ENCODE measurements around the gene DNAAF9. TPM values are rescaled to one million over a fixed set of nuclear protein-coding genes. Genes with fewer than 3 reads are reported as not detected.

DNAAF9 gene
- total and polyA plus RNA-seq, 2 of the 4 experiments (the other 2 are of a cell fraction), result 7.9 to 8.2 TPM

DNA sequence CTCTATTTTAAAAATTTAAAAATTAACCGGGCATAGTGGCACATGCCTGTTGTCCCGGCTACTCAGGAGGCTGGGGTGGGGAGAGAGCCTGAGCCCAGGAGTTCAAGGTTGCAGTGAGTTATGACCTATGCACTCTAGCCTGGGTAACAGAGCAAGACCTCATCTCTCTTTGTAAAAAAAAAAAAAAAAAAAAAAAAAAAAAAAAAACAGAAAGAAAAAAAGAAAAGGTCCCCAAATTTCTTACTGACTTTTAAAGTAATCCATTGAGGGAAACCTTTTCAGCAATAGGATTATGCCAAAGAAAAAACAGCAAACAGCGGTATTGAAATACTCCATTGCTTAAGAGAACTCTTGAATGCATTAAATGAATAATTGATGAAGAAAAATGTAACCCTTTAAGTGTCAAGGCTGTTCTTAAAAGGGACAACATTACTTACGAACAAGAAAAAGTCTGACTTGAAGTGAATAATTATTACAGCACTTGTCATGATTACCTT lies 6.0 kb upstream of the DNAAF9 start:
- dilution Hi-C loops (cut with HindIII; ENCODE audit: low sequenced_read_pairs, unreplicated experiment) (no loop called here), in situ Hi-C loops (cut with MboI; ENCODE audit: low sequenced_read_pairs) (no loop called here), intact Hi-C loops (cut with micrococcal nuclease) (no loop called here)
- POLR2A ChIA-PET (ENCODE audit: unreplicated experiment), result no interaction called here
- Histone ChIP-seq H2BK5ac (ENCODE audit: low read depth, low read length, poor library complexity, severe bottlenecking) (no peak overlapping the region), H2BK15ac (ENCODE audit: low read depth, low read length) (no peak overlapping the region), H3K79me1 (ENCODE audit: low read depth in 1 of 2, low read length in 2 of 2) (peaks cover 0 to 1% of the 10 kb centered on the region in 2 experiments; a peak in 1 of 4 replicates), H3K18ac (ENCODE audit: low read depth, low read length) (no peak overlapping the region), H4K20me1 (ENCODE audit: insufficient read depth, low read length) (no peaks in the 10 kb centered on the region), H2AFZ (replicated peaks; ENCODE audit: low read length, poor library complexity) (no peak overlapping the region), H3K14ac (replicated peaks; ENCODE audit: low read depth, low read length) (no peak overlapping the region), H4K8ac (ENCODE audit: low read depth in 2 of 2, low read length in 2 of 2) (no peak overlapping the region), H4K91ac (ENCODE audit: insufficient read depth, low read depth, low read length) (no peak overlapping the region), H3K4me1 (ENCODE audit: control insufficient read depth, insufficient read depth, low read length) (no peaks in the 10 kb centered on the region), H2AK9ac (replicated peaks; ENCODE audit: low read depth, low read length, poor library complexity) (no peak overlapping the region), H3K4me2 (ENCODE audit: low read depth, low read length) (no peak overlapping the region), H3K9me3 (ENCODE audit: control insufficient read depth, insufficient read depth, low read length) (peaks cover 4% of the 10 kb centered on the region; the same call in 1 of the 2 replicates), H3K23ac (ENCODE audit: low read depth, low read length) (no peak overlapping the region), H3K4ac (ENCODE audit: low read depth, low read length) (no peak overlapping the region), H3K56ac (ENCODE audit: extremely low read depth, insufficient read depth, low read length) (no peak overlapping the region), H2BK20ac (ENCODE audit: low read depth, low read length) (no peak overlapping the region), H3K36me3 (ENCODE audit: control insufficient read depth, insufficient read depth, low read length) (no peaks in the 10 kb centered on the region), H3K9me1 (ENCODE audit: insufficient read depth, low read length) (no peaks in the 10 kb centered on the region), H3K27me3 (ENCODE audit: control insufficient read depth, insufficient read depth, low read length) (peaks cover 2% of the 10 kb centered on the region; the same call in 1 of the 2 replicates), H2BK120ac (ENCODE audit: low read depth, low read length) (no peak overlapping the region), H3K9ac (ENCODE audit: low read depth, low read length) (no peak overlapping the region), H3K4me3 (ENCODE audit: insufficient read depth, low read depth, low read length) (no peak overlapping the region), H3K27ac (ENCODE audit: insufficient read depth, low read length) (no peak overlapping the region), H2AK5ac (ENCODE audit: low read depth, low read length) (no peak overlapping the region), H4K5ac (ENCODE audit: low read depth, low read length) (no peak overlapping the region)
- no peak for TF ChIP-seq BHLHE40 (IDR thresholded peaks at IDR 0.05; ENCODE audit: low read depth, low read length)
- no peak for TF ChIP-seq MXI1 (IDR thresholded peaks at IDR 0.05; ENCODE audit: borderline replicate concordance, low read depth, low read length)
- TF ChIP-seq NFE2L2 (IDR thresholded peaks at IDR 0.05; ENCODE audit: low read depth, low read length), result no peak
- TF ChIP-seq FOS (IDR thresholded peaks at IDR 0.05; ENCODE audit: low read depth, low read length), result no peak
- no peak for TF ChIP-seq RCOR1 (IDR thresholded peaks at IDR 0.05; ENCODE audit: insufficient replicate concordance, low read length)
- TF ChIP-seq RFX5 (IDR thresholded peaks at IDR 0.05; ENCODE audit: low read depth, low read length), result no peak
- no peak for TF ChIP-seq MAZ (IDR thresholded peaks at IDR 0.05; ENCODE audit: borderline replicate concordance, low read depth, low read length)
- TF ChIP-seq, protein P1, sequence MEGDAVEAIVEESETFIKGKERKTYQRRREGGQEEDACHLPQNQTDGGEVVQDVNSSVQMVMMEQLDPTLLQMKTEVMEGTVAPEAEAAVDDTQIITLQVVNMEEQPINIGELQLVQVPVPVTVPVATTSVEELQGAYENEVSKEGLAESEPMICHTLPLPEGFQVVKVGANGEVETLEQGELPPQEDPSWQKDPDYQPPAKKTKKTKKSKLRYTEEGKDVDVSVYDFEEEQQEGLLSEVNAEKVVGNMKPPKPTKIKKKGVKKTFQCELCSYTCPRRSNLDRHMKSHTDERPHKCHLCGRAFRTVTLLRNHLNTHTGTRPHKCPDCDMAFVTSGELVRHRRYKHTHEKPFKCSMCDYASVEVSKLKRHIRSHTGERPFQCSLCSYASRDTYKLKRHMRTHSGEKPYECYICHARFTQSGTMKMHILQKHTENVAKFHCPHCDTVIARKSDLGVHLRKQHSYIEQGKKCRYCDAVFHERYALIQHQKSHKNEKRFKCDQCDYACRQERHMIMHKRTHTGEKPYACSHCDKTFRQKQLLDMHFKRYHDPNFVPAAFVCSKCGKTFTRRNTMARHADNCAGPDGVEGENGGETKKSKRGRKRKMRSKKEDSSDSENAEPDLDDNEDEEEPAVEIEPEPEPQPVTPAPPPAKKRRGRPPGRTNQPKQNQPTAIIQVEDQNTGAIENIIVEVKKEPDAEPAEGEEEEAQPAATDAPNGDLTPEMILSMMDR (conservative IDR thresholded peaks at IDR 0.05; ENCODE audit: low read depth, low read length), result no peak
- TF ChIP-seq, protein P2, sequence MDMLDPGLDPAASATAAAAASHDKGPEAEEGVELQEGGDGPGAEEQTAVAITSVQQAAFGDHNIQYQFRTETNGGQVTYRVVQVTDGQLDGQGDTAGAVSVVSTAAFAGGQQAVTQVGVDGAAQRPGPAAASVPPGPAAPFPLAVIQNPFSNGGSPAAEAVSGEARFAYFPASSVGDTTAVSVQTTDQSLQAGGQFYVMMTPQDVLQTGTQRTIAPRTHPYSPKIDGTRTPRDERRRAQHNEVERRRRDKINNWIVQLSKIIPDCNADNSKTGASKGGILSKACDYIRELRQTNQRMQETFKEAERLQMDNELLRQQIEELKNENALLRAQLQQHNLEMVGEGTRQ (IDR thresholded peaks at IDR 0.05; ENCODE audit: low read depth, low read length), result no peak
- TF ChIP-seq SMC3 (IDR thresholded peaks at IDR 0.05; ENCODE audit: low read depth, low read length), result no peak
- no peak for TF ChIP-seq CHD1 (IDR thresholded peaks at IDR 0.05; ENCODE audit: low read depth, low read length)
- no peak for TF ChIP-seq CEBPB (IDR thresholded peaks at IDR 0.05; ENCODE audit: low read depth, low read length)
- no peak for TF ChIP-seq MAFK (IDR thresholded peaks at IDR 0.05; ENCODE audit: low read depth, low read length)
- TF ChIP-seq, protein P3, sequence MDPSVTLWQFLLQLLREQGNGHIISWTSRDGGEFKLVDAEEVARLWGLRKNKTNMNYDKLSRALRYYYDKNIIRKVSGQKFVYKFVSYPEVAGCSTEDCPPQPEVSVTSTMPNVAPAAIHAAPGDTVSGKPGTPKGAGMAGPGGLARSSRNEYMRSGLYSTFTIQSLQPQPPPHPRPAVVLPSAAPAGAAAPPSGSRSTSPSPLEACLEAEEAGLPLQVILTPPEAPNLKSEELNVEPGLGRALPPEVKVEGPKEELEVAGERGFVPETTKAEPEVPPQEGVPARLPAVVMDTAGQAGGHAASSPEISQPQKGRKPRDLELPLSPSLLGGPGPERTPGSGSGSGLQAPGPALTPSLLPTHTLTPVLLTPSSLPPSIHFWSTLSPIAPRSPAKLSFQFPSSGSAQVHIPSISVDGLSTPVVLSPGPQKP (IDR thresholded peaks at IDR 0.05; ENCODE audit: borderline replicate concordance, low read depth, low read length), result no peak
- TF ChIP-seq POLR2A (IDR thresholded peaks at IDR 0.05; ENCODE audit: low read depth, low read length), result no peak
- no peak for TF ChIP-seq RAD21 (IDR thresholded peaks at IDR 0.05; ENCODE audit: low read length)
- CTCF ChIA-PET, result no interaction called here
- no peak for ATAC-seq (ENCODE audit: low read depth)
- WGBS, 2 experiments (ENCODE audit: extremely low coverage in 2 of 2, insufficient read length in 1 of 2), result no CpG with 5 or more reads among the region's 4 CpGs
- no TSS peak for BruUV-seq (replicated peaks)
- no peak for DNase-seq

All from IMR-90 (cell line).